Activated naive CD8-positive, alpha-beta T cell treated with anti-CD3 and anti-CD28 coated beads, Interleukin-2, amount 50 U/mL, for 24 hours (primary cell): ENCODE data around the gene ZSCAN31.
"Not testable (repeated sequence)": the region's sequence is repeated elsewhere in the genome, so short reads cannot be mapped to it uniquely, and the experiment has no call there.

Experiments
- ATAC-seq: fragments of 150-1000 bp; cut with Tn5 transposase; one replicate; pipeline ENCODE4 v1.10.0; 2021
- DNase-seq: peaks from one replicate; pipeline ENCODE4 v3.0.0; 2021
- H3K27ac Mint-ChIP-seq: one replicate; pipeline ENCODE4 v1.8.0; 2021; ENCODE audit warnings: mild to moderate bottlenecking, mixed read lengths
- H3K27me3 Mint-ChIP-seq: one replicate; pipeline ENCODE4 v1.8.0; 2021; ENCODE audit warnings: mixed read lengths
- H3K36me3 Mint-ChIP-seq: one replicate; pipeline ENCODE4 v1.8.0; 2021; ENCODE audit warnings: low read depth, mixed read lengths
- H3K4me1 Mint-ChIP-seq: one replicate; pipeline ENCODE4 v1.8.0; 2021; ENCODE audit warnings: mixed read lengths
- H3K4me3 Mint-ChIP-seq: one replicate; pipeline ENCODE4 v1.8.0; 2021; ENCODE audit warnings: mild to moderate bottlenecking, moderate library complexity, mixed read lengths
- H3K9me3 Mint-ChIP-seq: one replicate; pipeline ENCODE4 v1.8.0; 2021; ENCODE audit warnings: mixed read lengths

The ZSCAN31 gene

DNA sequence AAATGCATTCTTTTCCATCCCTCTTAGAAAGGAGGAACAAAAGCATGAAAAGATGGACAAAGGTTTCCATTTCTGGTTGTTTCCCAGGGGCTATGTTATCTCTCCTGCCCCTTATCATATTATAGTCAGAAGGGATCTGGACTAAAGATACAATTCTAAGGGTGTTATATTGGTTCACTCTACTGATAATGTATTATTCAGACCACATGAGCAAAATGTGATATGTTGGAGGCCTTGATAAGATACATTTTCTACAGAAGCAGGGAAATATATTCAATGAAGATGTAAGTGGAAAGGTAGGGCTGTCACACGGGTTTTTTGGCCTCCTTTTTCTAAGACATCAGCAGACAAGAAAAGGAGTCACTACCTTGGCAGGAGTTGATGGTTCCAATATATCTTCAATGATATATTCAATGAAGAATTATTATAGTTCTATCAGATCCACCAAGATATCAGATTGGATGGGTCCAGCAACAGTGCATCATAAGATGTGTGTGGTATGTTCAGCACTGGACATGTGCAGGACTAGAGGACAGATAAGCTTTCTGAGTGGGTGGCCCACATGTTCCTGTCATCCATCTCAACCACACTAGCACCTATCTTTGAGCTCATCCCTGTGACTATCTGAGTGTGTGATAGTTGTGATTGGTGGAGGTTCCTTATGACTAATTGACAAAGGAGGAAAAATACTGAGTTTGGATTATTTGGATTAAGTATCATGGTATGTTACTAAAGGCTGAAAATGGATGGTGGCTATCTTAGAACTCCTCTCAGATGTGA is 8.1 kb upstream of the ZSCAN31 start:
- Mint-ChIP-seq H3K27me3 (peaks cover 17% of the 10 kb centered on the region), H3K4me3 (no peak overlapping the region), H3K4me1 (peaks cover 3% of the 10 kb centered on the region), H3K36me3 (peaks cover 9% of the 10 kb centered on the region), H3K27ac (no peak overlapping the region), H3K9me3 (peaks cover 18% of the 10 kb centered on the region)
- ATAC-seq, result no peak
- DNase-seq, result no peak

DNA sequence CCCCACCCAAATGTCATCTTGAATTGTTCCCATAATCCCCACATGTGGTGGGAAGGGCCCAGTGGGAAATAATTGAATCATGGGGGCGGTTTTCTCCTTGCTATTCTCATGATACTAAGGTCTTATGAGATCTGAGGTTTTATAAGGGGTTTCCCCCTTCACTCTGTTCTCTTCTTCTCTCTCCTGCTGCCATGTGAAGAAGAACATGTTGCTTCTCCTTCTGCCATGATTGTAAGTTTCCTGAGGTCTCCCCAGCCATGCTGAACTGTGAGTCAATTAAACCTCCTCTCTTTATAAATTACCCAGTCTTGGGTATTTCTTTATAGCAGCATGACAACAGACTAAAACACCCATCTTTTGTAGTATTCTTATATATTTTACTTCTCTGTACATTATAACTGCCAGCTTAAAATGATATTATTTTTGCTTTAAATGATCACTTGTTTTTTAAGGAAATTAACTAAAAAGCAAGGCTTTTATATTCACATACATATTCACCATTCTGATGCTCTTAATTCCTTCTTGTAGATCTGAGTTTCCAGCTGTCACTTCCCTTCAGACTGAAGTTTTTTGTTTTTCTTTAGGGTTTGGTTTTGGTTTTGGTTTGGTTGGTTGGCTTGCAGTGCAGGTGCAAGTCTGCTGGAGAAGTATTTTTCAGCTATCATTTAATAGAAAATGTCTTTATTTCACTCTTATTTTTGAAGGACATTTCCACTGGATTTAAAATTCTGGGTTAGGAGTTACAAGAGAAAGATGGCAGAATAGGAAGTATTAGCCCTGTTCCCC is 4.6 kb upstream of the ZSCAN31 start:
- Mint-ChIP-seq H3K4me3 (no peak overlapping the region), H3K27me3 (peaks cover 4% of the 10 kb centered on the region), H3K4me1 (peaks cover 3% of the 10 kb centered on the region), H3K27ac (peak overlapping the region; percentile 48), H3K36me3 (peaks cover 9% of the 10 kb centered on the region), H3K9me3 (peaks cover 18% of the 10 kb centered on the region)
- ATAC-seq (no peak), DNase-seq (no peak)

DNA sequence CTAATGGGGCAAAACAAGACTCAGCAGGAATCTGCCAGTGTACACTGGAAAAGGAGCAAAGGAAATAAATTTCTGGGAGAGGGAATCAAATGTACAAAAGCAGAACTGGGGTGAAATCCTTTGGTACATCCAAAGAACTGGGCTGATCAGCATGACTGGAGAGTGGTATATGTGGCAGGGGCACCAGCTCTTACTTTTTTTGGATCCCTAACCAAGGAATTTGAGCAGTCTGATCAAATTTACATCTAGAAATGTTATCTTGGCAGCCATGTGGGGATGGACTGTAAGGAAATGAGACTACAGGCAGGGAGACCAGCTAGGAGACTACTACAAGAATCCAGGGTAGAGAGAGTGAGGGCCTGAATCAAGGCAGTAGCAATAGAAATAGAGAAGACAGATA is 1.2 kb upstream of the ZSCAN31 start:
- H3K36me3 Mint-ChIP-seq, result peaks cover 9% of the 10 kb centered on the region
- H3K9me3 Mint-ChIP-seq, result peaks cover 23% of the 10 kb centered on the region
- ATAC-seq (no peak), DNase-seq (no peak)
- H3K27ac Mint-ChIP-seq, result no peak overlapping the region
- peaks cover 3% of the 10 kb centered on the region for H3K4me1 Mint-ChIP-seq
- H3K4me3 Mint-ChIP-seq, result no peak overlapping the region
- no peaks in the 10 kb centered on the region for H3K27me3 Mint-ChIP-seq

DNA sequence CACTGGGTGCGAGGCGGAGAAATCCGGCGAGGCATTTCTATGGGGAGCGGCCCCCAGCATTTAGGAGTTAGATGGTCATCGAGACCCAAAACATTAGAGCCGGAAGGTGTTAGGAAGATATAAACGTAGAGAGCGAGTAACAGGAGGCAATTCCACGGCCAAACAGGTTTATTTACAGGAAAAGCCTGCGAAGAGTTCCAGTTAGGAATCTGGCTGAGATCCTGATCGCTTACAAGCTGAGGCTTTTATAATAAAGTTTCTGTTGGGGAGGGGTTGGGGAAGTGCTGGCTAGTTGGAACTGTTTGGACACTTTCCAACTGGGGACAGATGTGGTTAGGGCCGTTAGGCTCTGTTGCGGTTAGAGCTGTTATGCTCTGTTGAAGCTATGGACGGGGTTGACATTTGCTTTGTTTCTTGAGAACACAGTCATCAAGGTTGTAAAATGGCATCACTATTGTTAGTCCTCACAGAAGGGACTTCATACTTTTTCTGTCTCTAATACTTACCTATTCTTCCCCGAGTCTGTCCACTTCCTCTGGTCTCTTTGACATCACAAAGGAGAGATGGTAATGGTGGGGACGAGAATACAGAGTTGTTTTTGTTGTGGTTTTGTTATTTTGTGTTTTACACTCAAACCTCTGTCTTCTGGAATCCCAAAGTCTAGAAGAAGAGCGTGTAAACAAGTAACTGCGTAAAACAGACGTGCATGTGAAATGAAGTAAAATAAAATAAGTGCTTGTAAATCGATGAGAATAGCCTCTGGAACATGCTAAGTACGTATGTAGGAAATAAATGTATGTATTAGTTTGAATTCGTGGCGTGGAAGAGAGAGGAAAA is 554 bp upstream of the ZSCAN31 start:
- Mint-ChIP-seq H3K4me3 (no peak overlapping the region), H3K27me3 (no peaks in the 10 kb centered on the region), H3K4me1 (peaks cover 3% of the 10 kb centered on the region), H3K36me3 (peaks cover 9% of the 10 kb centered on the region), H3K27ac (no peak overlapping the region), H3K9me3 (peaks cover 20% of the 10 kb centered on the region)
- peak; percentile 61 for ATAC-seq
- peak; percentile 42 for DNase-seq

DNA sequence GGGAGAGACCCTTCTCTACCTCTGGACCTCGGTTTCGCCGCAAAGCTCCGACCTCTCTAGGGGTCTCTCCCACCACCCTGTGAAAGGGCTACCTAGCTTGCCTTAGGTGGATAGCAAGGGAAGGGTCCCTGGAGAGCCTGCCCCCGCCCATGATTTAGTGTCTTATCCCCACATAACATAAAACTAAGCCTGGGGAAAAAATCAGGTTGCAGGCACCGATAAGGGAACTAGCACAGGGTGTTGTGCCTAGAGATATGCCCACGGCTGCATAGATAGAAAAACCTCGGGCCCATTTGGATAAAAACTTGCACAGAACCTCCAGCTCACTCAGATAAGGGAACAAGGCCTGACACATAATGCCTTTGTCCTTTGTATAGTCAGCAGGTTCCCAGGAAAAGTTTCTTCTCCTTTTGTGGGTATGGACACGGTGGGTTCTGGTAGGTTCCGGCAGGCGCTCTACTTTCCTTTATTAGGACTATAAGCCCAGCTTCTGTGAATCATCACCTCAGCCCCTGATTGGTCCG is 846 bp downstream of the ZSCAN31 start:
- no peak for ATAC-seq
- no peak overlapping the region for H3K4me3 Mint-ChIP-seq

DNA sequence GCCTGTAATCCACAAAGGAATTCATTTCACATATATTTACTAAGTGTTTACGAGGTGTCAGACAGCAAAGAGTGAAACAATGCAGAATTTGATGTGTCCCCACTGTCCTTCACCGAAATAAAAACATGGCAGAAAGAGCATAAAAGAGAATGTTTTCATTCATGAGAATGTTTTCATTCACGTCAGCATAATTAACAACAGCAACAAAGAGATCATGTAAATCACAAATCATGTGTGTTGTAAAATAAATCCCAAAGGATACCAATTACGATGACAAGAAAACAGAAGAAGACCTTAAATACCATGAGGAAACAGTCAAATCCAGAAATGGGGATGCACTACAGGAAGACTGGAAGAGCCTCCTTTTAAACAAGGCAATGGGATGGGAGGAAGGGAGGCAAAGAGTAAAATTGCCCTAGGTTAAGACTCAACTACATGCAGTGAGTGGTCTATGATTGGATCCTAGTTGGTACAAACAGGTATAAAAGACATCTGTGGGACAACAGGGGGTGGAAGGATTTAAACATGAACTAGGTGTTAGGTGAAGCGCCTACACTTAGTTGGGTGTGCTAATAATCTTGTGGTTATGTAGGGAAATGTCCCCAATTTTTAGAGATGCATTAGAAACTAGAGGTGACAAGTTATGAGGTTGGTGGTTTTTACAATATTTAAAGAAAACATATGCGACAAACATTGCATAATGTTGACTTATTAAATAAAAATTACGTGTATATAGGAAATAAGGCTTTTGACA is 1.5 kb downstream of the ZSCAN31 start:
- H3K4me3 Mint-ChIP-seq, result peak overlapping the region; percentile 44
- peaks cover 5% of the 10 kb centered on the region for H3K9me3 Mint-ChIP-seq
- no peak for ATAC-seq
- no peaks in the 10 kb centered on the region for H3K36me3 Mint-ChIP-seq
- H3K27ac Mint-ChIP-seq, result no peak overlapping the region
- H3K27me3 Mint-ChIP-seq, result no peaks in the 10 kb centered on the region
- no peak for DNase-seq
- H3K4me1 Mint-ChIP-seq, result no peaks in the 10 kb centered on the region

More for the DNA sequence above, 846 bp downstream of the ZSCAN31 start:
- no peak overlapping the region for H3K27ac Mint-ChIP-seq
- H3K4me1 Mint-ChIP-seq, result peaks cover 3% of the 10 kb centered on the region
- peaks cover 10% of the 10 kb centered on the region for H3K9me3 Mint-ChIP-seq
- no peaks in the 10 kb centered on the region for H3K27me3 Mint-ChIP-seq
- H3K36me3 Mint-ChIP-seq, result peaks cover 3% of the 10 kb centered on the region
- no peak for DNase-seq

DNA sequence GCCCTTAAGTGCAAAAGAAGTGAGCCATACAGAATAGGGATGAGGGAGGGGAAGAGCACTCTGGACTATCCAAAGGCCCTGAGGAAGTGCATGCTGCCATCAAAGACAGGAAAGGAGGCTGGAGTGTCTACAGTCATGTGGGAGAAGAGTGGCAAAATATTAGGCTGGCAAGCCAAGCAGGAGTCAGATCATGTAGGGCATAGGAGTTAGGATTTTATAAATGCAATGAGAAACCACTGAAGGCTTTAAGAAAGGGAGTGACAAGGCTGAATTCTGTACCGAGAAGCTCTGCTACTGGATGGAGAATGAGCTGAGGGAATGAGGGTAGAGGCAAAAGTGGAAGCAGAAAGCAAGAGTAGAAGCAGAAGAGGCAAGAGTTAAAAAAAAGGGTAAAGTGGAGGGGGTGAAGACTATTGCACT is 2.3 kb downstream of the ZSCAN31 start:
- no peak for ATAC-seq
- no peak for DNase-seq
- no peaks in the 10 kb centered on the region for H3K27me3 Mint-ChIP-seq
- peaks cover 13% of the 10 kb centered on the region for H3K9me3 Mint-ChIP-seq
- H3K4me3 Mint-ChIP-seq, result no peak overlapping the region
- H3K27ac Mint-ChIP-seq, result no peak overlapping the region
- peaks cover 6% of the 10 kb centered on the region for H3K36me3 Mint-ChIP-seq
- H3K4me1 Mint-ChIP-seq, result no peaks in the 10 kb centered on the region

DNA sequence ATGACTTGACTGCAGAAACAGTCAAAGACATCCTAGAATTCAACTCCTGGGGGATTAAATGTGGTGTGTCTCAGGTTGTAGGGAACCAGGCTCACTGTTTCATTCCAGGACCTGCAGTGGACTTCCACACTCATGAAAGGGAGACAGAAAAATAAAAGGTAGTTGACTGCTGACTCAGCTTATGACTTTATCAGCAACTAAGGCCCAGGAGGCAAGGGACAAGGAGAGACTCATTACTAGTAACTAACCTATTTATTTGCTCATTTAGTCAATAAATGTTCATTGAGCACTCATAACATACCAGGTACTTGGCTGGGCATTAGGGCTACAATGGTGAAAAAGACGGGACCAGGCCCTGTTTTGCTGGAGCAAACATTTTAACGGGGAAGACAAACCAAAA is 2.9 kb downstream of the ZSCAN31 start:
- H3K27ac Mint-ChIP-seq, result no peak overlapping the region
- peaks cover 13% of the 10 kb centered on the region for H3K9me3 Mint-ChIP-seq
- H3K4me1 Mint-ChIP-seq, result no peaks in the 10 kb centered on the region
- ATAC-seq (no peak), DNase-seq (no peak)
- H3K36me3 Mint-ChIP-seq, result peaks cover 6% of the 10 kb centered on the region
- H3K27me3 Mint-ChIP-seq, result no peaks in the 10 kb centered on the region
- H3K4me3 Mint-ChIP-seq, result no peak overlapping the region

DNA sequence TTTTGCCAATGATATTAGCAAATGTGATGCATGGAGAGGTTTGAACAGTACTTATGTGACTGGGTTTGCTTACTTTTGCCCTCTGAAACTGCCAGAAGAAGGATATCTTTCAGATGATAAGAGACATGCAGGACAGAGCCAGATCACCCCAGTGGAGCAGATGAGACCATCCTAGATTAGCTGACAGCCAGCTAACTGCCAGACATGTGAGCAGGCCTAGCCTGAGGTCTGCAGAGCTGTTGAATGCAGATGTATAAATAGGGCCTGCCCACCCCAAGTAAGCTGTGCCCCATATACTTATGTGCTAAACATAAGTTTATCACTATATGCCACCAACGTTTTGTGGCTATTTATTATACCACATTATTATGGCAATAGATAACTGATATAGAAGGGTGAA is 5.9 kb downstream of the ZSCAN31 start:
- H3K4me1 Mint-ChIP-seq, result no peaks in the 10 kb centered on the region
- no peak for ATAC-seq
- peaks cover 35% of the 10 kb centered on the region for H3K9me3 Mint-ChIP-seq
- H3K36me3 Mint-ChIP-seq, result peaks cover 30% of the 10 kb centered on the region
- no peaks in the 10 kb centered on the region for H3K27me3 Mint-ChIP-seq
- DNase-seq, result no peak
- no peak overlapping the region for H3K27ac Mint-ChIP-seq
- H3K4me3 Mint-ChIP-seq, result no peak overlapping the region

DNA sequence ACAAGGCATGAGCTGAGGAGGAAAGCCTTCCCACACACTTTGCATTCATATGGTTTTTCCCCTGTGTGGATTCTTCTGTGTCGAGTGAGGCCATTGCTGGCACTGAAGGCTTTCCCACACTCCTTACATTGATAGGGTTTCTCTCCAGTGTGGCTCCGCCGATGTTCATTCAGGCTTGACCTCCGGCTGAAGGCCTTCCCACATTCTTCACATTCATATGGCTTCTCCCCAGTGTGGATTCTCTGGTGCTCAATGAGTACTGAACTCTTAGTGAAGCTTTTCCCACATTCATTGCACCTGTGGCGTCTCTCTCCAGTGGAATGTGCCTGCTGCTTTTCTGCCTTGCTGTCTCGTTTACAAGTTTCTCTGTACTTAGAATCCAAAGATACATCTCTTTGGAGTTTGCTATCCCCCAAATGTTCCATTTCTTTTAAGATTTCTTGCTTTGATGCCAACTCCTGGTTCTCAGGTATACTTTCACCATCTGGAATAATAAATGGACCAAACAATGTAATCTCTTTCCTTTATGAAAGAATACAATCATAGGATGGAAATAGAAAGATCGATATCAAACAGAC is 9.5 kb downstream of the ZSCAN31 start:
- peaks cover 30% of the 10 kb centered on the region for H3K36me3 Mint-ChIP-seq
- H3K4me3 Mint-ChIP-seq, result no peak overlapping the region
- DNase-seq (no peak), ATAC-seq (no peak)
- peaks cover 37% of the 10 kb centered on the region for H3K9me3 Mint-ChIP-seq
- peaks cover 4% of the 10 kb centered on the region for H3K27me3 Mint-ChIP-seq
- H3K27ac Mint-ChIP-seq, result no peak overlapping the region
- no peaks in the 10 kb centered on the region for H3K4me1 Mint-ChIP-seq

DNA sequence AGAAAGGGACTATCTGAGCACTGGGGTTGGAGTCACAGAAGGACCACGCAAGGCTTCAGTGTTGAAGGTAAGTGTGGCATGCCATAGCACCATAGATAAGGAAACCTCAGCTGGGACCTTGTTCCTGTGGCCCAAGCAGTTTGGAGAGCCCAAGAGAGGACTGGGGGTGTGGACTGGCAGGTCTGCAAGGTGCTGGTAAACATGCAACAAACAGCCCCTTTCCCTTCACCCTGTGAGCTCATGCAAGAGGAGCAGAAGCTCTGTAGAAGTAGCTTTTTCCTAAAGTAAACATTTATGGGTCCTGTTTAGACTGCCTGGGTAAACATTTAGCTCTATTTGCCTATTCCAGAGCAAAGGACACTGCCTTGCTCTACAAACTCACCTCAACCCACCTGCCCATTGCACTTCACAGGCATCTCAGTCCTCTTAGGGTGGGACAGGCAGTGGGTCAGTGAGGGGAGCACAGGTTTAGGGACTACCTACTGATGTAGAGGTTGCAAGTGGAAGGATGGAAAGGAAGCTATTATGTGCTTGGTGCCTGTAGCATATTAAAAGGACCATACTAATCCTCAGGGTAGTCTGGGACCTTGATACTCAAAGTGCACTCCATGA is 12.0 kb downstream of the ZSCAN31 start:
- ATAC-seq, result no peak
- H3K27me3 Mint-ChIP-seq, result peaks cover 4% of the 10 kb centered on the region
- no peak overlapping the region for H3K27ac Mint-ChIP-seq

DNA sequence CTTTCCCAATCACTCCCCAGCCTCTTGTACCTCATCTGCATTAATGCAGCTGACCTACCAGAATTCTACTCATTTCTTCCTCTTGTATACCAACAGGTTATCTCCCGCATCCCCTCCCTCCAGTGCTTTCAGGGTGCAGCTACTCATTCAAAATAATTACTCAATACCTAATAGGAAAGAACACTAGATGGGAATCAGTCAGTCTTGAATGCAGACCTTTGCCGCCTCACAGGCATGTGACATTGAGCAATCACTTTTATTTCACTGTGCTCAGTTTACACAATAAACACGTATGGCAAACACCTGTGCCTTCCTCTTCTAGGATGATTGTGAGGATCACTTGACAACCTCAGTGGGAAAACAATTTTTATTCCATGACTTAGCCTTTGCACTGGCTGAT is 13.3 kb downstream of the ZSCAN31 start:
- ATAC-seq (no peak), DNase-seq (no peak)
- Mint-ChIP-seq H3K4me1 (no peaks in the 10 kb centered on the region), H3K27me3 (peaks cover 10% of the 10 kb centered on the region), H3K27ac (no peak overlapping the region), H3K36me3 (peaks cover 21% of the 10 kb centered on the region), H3K4me3 (no peak overlapping the region), H3K9me3 (peaks cover 26% of the 10 kb centered on the region)

More for the DNA sequence above, 12.0 kb downstream of the ZSCAN31 start:
- Mint-ChIP-seq H3K36me3 (peaks cover 27% of the 10 kb centered on the region), H3K4me3 (no peak overlapping the region), H3K9me3 (peaks cover 33% of the 10 kb centered on the region), H3K4me1 (no peaks in the 10 kb centered on the region)
- DNase-seq, result no peak

DNA sequence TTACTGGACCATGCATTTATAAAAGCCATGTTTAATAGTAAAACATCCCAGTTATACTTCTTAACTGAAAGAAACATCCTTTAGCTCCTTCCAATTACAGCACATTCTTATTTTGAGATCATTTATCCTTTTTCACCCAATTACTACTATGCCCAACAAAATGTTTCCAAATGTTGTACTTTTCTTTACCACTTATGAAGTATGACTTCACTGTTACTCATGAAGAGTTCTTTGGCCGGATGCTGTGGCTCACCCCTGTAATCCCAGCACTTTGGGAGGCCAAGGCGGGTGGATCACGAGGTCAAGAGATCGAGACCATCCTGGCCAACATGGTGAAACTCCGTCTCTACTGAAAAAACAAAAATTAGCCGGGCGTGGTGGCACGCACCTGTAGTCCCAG is 18.1 kb downstream of the ZSCAN31 start:
- H3K27me3 Mint-ChIP-seq, result peaks cover 12% of the 10 kb centered on the region
- H3K4me1 Mint-ChIP-seq, H3K27ac Mint-ChIP-seq, H3K9me3 Mint-ChIP-seq, H3K4me3 Mint-ChIP-seq, DNase-seq, ATAC-seq, H3K36me3 Mint-ChIP-seq: not testable (repeated sequence)
